Measurements from ENCODE around the gene GPR108. TPM values are rescaled to one million over a fixed set of nuclear protein-coding genes. Genes with fewer than 3 reads are reported as not detected.

Gene GPR108
- total and polyA plus RNA-seq, 2 of the 13 experiments (the other 11 are each of a cell fraction or from before 2014, with no cell fraction given), result 36.4 to 63.0 TPM

GRCh38 chr19:6738787-6739389, 1.5 kb upstream of the GPR108 start (continued):
- TF ChIP-seq ZBTB40 (IDR thresholded peaks at IDR 0.05), result no peak
- TF ChIP-seq ZBTB40 (CRISPR knock-in tag; IDR thresholded peaks at IDR 0.05), result no peak
- no peak for TF ChIP-seq HOMEZ (CRISPR knock-in tag; IDR thresholded peaks at IDR 0.05; ENCODE audit: low read depth)
- TF ChIP-seq YY1 (IDR thresholded peaks at IDR 0.05; ENCODE audit: insufficient read depth, insufficient replicate concordance, low read depth, low read length), result peak; percentile 24
- no peak for TF ChIP-seq FOXC1 (CRISPR knock-in tag; IDR thresholded peaks at IDR 0.05; ENCODE audit: borderline replicate concordance)
- TF ChIP-seq ZNF451 (CRISPR knock-in tag; IDR thresholded peaks at IDR 0.05), result no peak
- no peak for TF ChIP-seq HHEX (CRISPR knock-in tag; IDR thresholded peaks at IDR 0.05)
- TF ChIP-seq AGO1 (IDR thresholded peaks at IDR 0.05; ENCODE audit: low read depth, low read length, poor library complexity, severe bottlenecking), result no peak
- TF ChIP-seq TCF7 (IDR thresholded peaks at IDR 0.05; ENCODE audit: low read depth), result no peak
- TF ChIP-seq SMARCE1 (IDR thresholded peaks at IDR 0.05; ENCODE audit: borderline replicate concordance), result no peak
- TF ChIP-seq XBP1 (CRISPR knock-in tag; IDR thresholded peaks at IDR 0.05), result no peak
- no peak for TF ChIP-seq TFE3 (CRISPR knock-in tag; IDR thresholded peaks at IDR 0.05)
- no peak; the same call in 1 of the 2 replicates for TF ChIP-seq ARNTL (CRISPR knock-in tag; IDR thresholded peaks at IDR 0.05)
- TF ChIP-seq KDM6A (CRISPR knock-in tag; IDR thresholded peaks at IDR 0.05; ENCODE audit: low read depth), result no peak
- no peak for TF ChIP-seq DZIP1 (CRISPR knock-in tag; IDR thresholded peaks at IDR 0.05)
- no peak for TF ChIP-seq ZNF7 (CRISPR knock-in tag; IDR thresholded peaks at IDR 0.05)
